Hematopoietic multipotent progenitor cell treated with erythropoietin and hydrocortisone succinate and interleukin-3 and kit ligand, for 17 days (in vitro differentiated cells): ENCODE results near the gene SEPTIN8.
A peak's percentile ranks its signal among the peaks of the same experiment; 100 is the strongest.

ENCODE experiments used
- DNase-seq: peaks from one replicate; pipeline ENCODE4 v3.0.0-alpha.2; 2015; ENCODE audit warnings: low spot score

SEPTIN8 gene, protein sequence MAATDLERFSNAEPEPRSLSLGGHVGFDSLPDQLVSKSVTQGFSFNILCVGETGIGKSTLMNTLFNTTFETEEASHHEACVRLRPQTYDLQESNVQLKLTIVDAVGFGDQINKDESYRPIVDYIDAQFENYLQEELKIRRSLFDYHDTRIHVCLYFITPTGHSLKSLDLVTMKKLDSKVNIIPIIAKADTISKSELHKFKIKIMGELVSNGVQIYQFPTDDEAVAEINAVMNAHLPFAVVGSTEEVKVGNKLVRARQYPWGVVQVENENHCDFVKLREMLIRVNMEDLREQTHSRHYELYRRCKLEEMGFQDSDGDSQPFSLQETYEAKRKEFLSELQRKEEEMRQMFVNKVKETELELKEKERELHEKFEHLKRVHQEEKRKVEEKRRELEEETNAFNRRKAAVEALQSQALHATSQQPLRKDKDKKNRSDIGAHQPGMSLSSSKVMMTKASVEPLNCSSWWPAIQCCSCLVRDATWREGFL

DNA sequence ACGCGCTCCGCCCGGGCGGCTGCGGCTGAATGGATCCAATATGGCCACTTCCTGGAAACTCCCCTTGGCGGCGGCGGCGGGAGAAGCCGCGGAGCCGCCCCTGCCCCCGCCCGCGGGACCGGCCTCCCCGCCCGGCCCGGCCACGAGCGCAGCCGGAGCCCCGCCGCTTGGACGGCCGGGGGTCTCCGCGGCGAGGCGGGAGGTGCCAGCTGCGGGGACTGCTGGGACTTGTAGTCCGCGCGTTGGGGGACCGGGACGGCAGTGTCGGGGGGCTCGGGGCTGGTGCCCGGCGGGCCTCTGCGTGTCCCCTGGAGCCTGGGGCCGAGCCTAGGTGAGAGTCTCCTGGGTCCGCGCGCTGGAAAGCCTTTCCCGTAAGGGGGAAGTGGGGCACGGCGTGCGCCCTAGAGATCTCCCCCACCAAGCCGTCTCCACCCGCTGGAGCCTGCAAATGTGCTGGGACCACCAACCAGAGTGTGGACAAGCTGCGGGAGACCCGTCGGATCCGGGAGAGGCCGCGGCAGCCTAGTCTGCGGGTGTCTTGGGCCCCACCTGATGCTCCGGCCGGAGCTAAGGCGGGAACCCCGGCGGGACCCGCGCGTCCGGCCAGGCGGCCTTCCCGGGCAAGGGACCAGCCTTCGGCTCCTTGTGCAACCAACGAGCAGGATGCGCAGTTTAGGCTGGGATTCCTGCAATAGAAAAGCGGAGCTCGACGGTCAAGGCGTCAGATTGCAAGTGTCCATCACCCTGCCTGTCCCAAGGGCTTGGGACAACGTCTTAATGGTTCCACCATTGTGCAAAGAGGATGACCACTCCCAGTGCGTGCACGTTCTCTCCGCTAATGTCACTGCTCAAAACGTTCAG, at the start of gene SEPTIN8:
Gene SEPTIN8, minus strand, starts transcription at position 31 of the 861 bp plus-strand sequence. CDS start 102 bp downstream, outside the sequence.
- DNase-seq: no peak

GRCh38 chr5:132826424-132827082, 49.5 kb upstream of the SEPTIN8 start:
- DNase-seq: no peak

DNA sequence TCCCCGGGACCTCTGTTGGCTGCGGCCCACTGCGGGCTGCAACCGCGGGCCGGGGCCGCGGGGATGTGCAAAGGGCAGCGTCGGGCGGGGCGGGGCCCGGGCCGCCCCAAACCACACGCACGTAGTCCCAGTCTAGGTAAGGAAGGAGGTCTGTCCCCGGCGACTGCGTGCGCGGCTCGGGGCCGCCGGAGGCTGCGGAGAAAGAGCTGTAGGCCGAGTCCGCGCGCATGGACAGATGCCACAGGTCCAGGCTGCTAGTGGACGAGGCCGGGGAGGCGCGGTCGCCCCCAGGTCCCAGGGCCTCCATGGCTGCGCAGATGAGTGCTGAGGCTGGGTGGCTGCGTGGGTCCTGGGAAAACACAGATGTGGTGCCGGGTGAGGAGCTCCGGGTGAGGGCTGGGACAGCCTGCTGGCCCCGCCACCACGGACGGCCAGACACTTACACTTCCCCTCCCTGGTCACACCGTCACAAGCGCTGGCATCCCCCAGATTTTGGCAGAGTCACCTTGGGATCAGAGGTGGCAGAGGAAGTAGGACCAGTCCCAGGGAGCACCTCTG, 48.9 kb upstream of the SEPTIN8 start:
- no peak for DNase-seq

DNA sequence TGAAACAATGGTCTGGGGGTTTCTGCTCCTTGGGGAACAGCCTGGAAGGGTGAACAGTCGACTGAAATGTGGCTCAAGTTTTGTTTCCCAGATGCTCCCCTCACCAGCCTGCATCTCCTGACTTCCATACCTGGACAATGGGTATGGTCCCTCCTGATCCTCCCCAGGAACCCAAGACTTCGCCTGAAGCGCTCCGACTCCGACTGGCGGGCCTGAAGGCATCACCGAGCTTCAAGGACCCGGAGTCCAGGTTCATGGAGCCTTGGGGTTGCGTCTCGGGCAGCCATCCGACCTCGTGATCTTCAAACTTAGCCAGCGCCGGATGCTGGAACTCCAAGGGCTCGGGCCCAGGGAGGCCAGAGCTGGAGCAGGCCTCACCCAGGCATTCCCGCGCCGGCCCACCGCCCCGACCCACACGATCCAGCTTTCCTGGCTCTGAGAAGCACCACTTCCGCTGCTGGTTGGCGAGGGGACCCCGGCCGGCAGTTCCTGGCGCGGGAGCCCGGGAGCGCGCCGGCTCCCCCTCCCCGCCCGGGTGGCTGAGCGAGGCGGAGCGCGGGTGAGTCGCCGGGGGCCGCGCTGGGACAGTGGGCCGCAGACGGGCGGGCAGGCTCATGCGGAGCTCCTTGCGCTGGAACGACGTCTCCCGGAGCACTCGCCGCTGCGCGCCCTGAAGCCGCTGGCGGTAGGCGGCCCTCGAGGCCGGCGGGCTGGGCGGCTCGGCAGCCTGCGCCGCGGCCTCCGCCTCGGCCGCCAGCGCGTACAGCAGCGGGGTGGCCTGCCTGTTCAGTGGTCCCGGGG, 48.2 kb upstream of the SEPTIN8 start:
- DNase-seq: no peak

DNA sequence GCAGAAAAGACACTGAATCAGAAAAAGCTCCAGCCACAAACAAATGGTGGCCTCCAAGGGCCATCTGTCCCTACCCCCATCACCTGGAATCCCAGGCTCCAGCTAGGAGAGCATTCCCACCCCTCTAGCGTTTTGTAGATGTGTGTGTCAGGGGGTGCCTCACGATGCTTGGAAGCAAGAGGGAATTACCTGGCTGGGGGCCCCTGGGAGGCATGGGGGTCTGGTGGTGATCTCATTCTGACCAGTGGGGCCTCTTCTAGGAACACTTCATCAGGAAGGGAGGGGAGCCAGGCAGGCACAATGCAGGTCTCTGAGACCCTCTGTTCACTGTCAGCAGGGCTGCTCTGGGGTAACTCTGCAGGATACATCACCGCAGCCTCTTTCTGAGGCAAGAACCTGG, 47.4 kb upstream of the SEPTIN8 start:
- no peak for DNase-seq

- no peak for DNase-seq
Measured at GRCh38 chr5:132823481-132824050, 46.5 kb upstream of the SEPTIN8 start.

GRCh38 chr5:132822650-132823480, 45.8 kb upstream of the SEPTIN8 start:
- no peak for DNase-seq

DNA sequence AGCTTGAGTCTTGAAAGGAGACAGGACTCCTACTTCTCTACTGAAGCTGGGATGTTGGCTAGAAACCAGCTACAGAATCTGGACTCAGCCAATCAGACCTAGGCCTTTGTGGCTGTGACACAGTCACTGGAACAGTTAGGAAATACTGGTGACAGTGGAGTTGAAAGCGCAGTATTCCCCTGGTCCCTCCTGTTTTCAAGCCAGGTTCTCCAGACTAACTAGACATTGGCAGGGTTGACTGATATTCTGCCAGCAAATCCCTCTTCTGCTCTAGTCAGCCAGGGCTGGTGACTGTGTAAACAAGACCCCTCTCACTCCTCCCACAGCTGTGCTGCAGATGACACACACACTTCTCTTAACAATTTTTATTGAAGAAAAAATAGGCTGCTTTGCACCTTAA, 44.8 kb upstream of the SEPTIN8 start:
- DNase-seq: no peak

DNA sequence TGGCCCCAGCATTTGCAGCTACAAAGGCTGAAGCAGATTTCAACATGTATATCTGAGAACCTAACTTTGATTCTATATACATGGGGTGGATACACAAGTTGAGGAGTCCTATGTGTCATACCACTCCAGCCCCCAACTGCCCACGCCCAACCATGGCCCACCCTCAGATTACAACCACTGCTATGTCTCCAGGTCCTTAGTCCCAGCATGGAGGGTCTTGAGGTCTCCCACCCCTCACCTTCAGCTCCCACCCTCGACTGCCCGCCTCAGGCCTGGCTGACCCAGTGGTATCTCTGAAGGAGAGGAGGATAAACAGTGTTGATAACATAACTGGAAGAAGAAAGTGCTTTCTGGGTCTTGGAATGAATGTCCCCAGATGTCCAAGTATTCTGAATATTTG, 44.3 kb upstream of the SEPTIN8 start:
- DNase-seq: no peak

- DNase-seq: peak; percentile 89
Measured at GRCh38 chr5:132820162-132820754, 43.2 kb upstream of the SEPTIN8 start.

DNA sequence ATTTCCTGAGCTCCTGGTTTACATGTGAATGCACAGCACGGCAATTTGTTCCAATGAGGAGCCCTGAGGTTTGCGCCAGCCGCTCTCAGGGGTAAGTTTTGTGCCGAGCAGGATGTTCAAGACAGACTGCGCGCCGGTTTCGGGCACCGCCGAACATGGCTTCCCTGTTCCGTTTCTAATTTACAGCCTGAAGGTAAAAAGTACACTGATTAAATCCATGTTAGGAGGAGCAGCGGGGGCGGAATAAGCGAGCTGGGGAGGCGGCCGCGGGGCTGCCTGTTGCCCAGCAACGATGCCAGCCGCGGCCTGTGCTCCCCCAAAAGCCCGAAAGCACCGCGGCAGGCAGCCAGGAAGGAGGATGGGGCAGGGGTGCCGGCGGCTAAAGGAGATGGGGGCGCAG, 42.4 kb upstream of the SEPTIN8 start:
- DNase-seq: no peak

DNA sequence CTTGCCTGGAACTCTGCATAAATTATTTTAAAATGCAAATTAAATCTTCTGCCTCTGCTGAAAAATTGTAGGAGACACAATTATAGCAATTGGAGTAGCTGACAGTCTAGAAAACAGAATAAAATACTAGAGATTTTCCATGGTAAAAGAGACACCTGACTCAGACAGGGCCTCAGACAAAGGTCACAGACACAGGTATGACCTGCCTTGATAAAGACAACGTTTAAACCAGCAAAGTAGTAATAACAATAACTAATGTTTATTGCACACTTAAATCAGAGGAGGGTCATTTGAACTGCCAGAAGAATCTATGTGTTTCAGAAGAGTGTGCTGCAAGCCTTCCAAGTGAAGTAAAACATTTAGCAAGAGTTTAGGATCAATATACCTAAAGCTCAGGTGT, 40.0 kb upstream of the SEPTIN8 start:
- DNase-seq: no peak

GRCh38 chr5:132816554-132816953, 39.5 kb upstream of the SEPTIN8 start:
- no peak for DNase-seq

DNA sequence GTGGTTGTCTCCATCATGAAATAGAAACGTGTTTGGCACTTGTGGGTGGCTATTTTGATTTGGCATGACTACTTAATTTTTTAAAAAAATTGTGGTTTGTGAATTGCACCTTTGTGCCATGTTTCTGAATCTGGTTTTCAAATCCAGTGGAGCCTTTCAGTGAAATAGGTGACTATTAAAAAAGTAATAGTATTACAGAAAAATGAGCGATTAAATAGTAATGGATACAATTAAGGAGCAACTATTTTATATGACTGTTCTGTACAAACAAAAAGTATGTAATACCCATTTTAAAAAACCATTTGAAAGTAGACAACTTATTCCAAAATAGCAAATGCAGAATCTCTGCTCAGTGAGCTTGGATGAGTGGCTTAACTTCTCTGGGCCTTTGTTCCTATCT, 39.0 kb upstream of the SEPTIN8 start:
- no peak for DNase-seq

GRCh38 chr5:132815454-132815853, 38.4 kb upstream of the SEPTIN8 start:
- DNase-seq: no peak

DNA sequence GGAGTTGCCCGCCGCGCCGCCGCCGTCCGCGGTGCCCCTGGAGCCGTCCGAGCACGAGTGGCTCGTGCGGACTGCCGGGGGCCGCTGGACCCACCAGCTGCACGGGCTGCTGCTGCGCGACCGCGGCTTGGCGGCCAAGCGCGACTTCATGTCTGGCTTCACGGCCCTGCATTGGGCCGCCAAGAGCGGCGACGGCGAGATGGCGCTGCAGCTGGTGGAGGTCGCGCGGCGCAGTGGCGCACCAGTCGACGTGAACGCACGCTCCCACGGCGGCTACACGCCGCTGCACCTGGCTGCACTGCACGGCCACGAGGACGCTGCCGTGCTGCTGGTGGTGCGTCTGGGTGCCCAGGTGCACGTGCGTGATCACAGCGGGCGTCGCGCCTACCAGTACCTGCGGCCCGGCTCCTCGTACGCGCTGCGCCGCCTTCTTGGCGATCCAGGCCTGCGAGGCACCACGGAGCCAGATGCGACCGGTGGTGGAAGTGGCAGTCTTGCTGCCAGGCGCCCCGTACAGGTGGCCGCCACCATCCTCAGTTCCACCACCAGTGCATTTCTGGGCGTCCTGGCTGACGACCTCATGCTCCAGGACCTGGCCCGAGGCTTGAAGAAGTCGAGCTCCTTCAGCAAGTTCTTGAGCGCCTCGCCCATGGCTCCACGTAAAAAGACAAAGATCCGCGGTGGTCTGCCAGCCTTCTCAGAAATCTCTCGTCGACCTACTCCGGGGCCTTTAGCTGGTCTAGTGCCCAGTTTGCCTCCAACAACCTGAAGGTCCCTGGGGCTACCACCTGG, 37.7 kb upstream of the SEPTIN8 start:
- DNase-seq: no peak

DNA sequence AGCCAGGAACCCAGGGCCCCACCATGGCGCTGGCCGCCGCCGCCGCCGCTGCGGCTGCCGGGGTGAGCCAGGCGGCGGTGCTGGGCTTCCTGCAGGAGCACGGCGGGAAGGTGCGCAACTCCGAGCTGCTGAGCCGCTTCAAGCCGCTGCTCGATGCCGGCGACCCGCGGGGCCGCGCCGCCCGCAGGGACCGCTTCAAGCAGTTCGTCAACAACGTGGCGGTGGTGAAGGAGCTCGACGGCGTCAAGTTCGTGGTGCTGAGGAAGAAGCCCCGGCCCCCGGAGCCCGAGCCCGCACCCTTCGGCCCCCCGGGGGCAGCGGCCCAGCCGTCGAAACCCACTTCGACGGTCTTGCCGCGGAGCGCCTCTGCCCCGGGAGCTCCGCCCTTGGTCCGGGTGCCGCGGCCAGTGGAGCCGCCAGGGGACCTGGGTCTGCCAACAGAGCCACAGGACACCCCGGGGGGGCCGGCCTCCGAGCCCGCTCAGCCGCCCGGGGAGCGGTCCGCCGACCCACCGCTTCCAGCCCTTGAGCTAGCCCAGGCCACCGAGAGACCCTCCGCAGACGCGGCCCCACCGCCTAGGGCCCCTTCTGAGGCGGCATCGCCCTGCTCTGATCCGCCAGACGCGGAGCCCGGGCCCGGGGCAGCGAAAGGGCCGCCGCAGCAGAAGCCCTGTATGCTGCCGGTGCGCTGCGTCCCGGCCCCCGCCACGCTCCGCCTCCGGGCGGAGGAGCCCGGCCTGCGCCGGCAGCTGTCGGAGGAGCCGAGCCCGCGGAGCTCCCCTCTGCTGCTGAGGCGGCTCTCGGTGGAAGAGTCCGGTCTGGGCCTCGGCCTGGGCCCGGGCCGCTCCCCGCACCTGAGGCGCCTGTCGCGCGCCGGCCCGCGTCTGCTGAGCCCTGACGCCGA, 36.8 kb upstream of the SEPTIN8 start:
- DNase-seq: no peak
